UCSD-AML1 (cell line): ENCODE measurements around the gene PIGS.

Experiments used
- DNase-seq: peaks from one replicate; lab custom pipeline; 2025; ENCODE audit not compliant: unreplicated experiment; lab: John Stamatoyannopoulos, UW

Gene PIGS

GRCh38 chr17:28511858-28512461 is 59.4 kb downstream of the PIGS start:
- DNase-seq = no peak

GRCh38 chr17:28509789-28510188 is 61.5 kb downstream of the PIGS start:
- no peak for DNase-seq

- DNase-seq = no peak
Measured at GRCh38 chr17:28508211-28508724, 63.1 kb downstream of the PIGS start.

GRCh38 chr17:28507567-28508203 is 63.6 kb downstream of the PIGS start:
- no peak for DNase-seq

GRCh38 chr17:28506763-28507487 is 64.4 kb downstream of the PIGS start:
- no peak for DNase-seq

GRCh38 chr17:28505986-28506665 is 65.2 kb downstream of the PIGS start, which contains the start of gene FOXN1:
FOXN1 (plus strand) TSS chr17:28506348; CDS start chr17:28523970, 17,622 bp downstream.
- DNase-seq = no peak

GRCh38 chr17:28503420-28503819 is 67.9 kb downstream of the PIGS start:
- no peak for DNase-seq
